GM21786 (cell line): ENCODE data around the gene MLC1.

Source experiments
- ATAC-seq: cut with Tn5 transposase; IDR thresholded peaks from one replicate; pipeline ENCODE4 v1.9.1; 2021; ENCODE audit not compliant: unreplicated experiment

MLC1 gene

DNA sequence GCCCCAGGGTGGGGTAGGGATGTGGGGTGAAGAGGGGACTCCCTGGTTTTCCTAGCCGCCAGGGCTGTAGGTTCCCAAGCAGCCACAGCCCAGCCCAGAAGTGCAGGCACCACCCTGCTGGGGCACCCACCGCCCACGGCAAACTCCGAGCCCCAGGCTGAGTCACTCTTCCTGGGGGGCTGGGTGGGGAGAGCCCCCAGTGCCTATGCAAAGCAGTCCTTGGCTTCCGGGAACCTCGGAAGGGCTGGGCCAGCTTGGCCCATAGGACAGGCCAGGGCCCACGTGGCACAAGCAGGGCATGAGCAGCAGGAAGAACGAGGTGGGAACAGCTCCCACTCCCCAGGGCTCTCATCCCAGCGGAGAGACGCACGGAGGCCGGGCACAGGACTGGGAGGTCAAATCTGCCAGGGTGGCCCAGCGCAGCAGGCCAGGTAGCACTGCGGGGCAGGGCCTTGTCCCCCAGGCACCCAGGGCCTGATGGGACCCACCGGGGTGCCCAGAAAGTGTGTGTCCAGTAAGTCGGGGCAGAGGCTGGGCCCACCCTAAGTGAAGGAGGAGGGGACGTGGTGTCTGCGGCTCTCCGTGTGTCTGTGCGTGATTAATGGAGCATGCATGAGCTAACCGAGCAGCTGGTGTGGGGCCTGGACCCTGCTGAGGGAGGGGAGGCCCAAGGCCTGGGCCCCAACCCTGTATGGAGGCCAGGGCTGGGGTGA lies 68.1 kb downstream of the MLC1 start:
- ATAC-seq = peak; percentile 53

DNA sequence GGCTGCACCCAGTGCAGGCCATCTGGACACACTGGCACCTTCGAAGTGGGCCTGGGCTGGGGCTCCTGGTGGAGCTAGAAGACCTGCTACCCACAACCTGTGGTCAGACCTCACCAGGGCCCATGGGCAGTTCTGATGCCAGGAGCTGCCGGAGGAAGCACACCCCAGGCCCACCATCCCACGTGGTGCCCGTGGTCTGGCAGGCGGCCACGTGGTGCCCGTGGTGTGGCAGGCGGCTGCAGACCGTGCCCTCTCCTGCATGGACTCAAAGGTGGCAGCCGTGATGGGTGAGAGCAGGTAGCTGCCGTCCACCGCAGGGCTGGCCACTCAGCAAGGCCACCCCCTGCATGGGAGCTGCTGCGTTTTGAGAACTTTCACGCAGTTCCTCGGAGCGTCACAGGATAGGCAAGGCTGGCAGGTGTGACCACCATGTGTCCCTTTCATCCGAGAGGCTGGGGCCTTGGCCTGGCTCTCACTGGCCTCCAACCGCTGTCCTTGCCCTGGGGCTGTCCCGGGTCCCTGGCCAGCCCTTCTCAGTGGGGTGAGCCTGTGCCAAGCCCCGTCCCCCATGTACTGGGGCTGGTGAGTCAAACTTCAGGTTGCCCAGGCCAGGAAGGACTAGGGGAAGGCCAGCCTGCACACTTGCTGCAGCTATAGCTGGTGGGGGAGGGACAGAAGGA lies 68.8 kb downstream of the MLC1 start:
- ATAC-seq = peak; percentile 24

GRCh38 chr22:50015451-50016307 lies 69.5 kb downstream of the MLC1 start:
- no peak for ATAC-seq

GRCh38 chr22:50014655-50015401 lies 70.4 kb downstream of the MLC1 start:
- no peak for ATAC-seq

DNA sequence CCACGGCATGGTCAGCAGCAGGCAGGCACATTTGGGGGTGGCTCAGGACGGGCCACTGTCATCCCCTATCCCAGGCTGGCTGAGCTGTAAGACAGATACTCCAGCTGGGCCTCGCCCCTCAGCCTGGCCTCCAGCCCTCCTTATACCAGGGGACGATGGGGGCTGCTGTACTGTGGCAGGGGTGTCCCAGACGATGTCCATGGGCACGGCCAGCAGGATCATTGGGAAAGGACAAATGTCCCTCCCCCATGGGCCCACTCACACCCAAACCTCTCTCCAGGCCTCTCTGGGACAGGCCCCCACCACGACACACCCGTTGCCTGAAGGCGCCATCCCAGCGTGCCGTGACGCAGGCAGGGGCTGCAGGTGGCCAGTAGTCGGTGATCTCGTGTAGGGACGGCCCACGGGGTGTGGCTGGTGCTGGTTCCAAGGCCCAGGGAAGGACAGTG lies 71.1 kb downstream of the MLC1 start:
- ATAC-seq = no peak

GRCh38 chr22:50012211-50013181 lies 72.7 kb downstream of the MLC1 start, which contains the start of gene IL17REL:
Gene IL17REL, minus strand, starts transcription at chr22:50012765. Its CDS starts 119 bp downstream, at chr22:50012646.
- no peak for ATAC-seq

DNA sequence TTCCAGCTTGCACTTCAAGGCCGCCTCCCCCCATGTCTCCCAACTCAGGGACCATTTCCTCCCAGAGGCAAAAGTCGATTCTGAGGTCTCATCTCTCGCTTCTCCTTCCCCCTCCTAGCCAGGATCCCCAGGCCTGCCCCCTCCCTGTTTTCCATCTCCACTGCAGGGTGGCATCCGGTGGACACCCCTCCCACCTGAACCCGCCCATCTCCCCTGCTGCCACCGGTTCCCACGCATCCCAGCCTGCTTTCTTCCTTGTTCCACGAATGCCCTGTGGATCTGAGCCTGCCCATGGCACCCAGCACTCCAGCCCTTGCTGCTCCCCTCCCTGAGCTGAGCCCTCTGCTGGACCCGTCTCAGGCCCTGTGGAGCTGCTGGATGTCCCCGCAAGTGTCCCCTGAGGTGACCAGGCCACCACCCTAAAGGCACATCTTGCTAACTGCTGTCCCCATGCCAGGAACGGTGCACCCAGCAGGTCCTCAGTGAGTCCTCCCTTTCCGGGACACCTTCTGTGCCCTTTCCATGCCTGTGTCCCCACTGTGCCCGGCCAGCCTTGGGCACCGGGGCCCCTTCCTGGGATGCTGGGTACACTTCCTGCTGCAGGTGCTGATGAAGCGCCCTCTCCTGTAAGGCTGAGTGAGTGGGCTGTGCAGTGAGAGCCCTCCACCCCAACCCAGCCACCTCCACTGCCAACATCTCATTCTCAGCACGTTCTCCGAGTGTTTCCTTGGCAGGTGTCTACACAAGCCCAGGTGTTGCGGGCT lies 73.6 kb downstream of the MLC1 start:
- no peak for ATAC-seq

DNA sequence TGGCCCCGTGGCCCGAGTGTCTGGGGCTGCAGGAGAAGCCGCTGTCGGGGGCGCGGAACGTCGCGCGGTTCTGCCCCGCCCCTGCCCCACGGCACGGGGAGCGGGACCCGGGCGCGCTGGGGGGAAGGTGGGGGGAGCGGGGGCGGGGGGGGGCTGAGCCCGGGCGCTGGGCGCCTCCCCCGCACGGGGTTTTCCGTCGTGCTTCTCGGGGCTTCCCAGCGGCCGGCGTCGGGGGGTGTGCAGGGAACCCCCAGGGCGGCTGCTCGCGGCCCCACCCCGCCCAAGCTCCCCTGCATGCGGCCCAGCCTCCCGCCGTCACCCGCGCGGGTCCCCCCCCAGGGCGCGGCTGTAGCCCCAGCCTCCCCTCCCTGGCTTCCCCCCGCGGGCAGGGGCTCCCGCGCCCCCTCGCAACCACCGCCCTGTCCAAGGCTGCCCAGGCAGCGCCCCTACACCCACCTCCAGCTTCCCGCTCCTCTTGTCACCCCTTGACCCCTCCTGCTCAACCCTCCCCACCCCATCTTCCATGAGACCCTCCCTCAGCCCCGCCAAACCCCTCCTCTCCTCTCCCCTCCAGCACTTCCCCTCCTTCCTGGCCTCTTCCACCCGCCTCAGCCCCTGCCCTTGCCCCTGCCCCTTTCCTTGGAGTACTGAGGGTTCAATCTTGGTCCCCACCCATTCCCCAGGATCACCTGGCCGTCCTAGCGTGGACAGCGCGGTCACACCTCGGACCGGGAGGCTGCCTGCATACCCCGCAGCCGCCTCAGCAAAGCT lies 74.4 kb downstream of the MLC1 start:
- no peak for ATAC-seq

DNA sequence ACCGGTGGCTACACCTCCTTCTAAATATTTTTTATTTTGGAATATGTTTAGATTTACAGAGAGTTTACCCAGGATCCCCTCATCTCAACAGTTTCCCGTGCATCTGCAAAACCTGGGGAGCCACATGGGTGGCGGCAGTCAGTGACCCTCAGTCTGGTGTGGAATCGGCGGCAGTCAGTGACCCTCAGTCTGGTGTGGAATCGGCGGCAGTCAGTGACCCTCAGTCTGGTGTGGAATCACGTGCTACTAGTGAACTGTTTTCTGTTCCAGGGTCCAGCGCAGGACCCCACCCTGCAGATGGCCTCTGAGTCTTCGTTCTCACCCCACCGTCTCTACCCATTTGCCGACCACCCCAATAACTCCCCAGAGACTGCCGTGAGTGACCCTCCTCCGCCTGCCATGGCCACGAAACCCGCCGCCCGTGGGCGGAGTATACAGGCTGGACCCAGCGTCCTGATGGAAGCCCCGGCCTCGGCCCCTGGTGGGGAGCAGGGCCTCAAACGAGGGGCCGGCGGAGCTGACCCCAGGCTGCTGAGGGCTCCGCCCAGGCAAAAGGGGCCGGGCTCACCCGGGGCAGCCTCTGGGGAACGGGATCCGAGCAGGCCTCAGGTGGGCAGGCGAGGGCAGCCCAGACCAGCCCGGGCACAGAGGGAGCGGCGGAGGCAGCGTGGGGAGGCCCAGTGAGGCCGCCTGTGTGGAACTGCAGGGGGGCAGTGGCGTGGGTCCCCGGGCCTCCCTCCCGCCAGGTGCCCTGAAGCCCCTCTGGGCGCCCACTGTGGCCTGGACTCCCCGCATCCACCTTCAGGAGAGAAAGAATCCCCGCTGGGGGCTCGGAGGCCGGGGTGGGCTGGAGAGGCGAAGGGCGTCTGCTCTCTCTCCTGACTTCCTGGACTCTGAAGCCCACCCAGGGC lies 75.2 kb downstream of the MLC1 start:
- no peak for ATAC-seq
